ENCODE results near the gene RGL1. TPM values are rescaled to one million over a fixed set of nuclear protein-coding genes. Genes with fewer than 3 reads are reported as not detected.

Gene RGL1
- total RNA-seq, 4 donors from 2014 or later: 31.5 to 51.5 (median 37.5) TPM

GRCh38 chr1:183792300-183792699 is 12.6 kb upstream of the RGL1 start:
- intact Hi-C loops (cut with DNase I): loop anchor here (10.0 kb wide), 1 partner anchor 437 kb away; no protein-coding TSS in a partner anchor
- Histone ChIP-seq H3K36me3 (no peaks in the 10 kb centered on the region), H3K27ac (replicated peaks in 1 of 4) (no peak overlapping the region), H3K9me3 (no peaks in the 10 kb centered on the region), H3K4me1 (no peaks in the 10 kb centered on the region), H3K27me3 (no peaks in the 10 kb centered on the region), H3K4me3 (no peak overlapping the region)
- WGBS: 83% methylated on average over 2 of the region's 2 CpGs
- no peak for DNase-seq (ENCODE audit: extremely low spot score)
- no peak for TF ChIP-seq POLR2A (IDR thresholded peaks at IDR 0.05; ENCODE audit: low read depth)
- TF ChIP-seq POLR2AphosphoS5 (IDR thresholded peaks at IDR 0.05): no peak
- no peak for TF ChIP-seq CTCF (IDR thresholded peaks at IDR 0.05)
- TF ChIP-seq EP300 (IDR thresholded peaks at IDR 0.05): no peak

- WGBS: 79% methylated on average over 1 of the region's 1 CpG
- TF ChIP-seq CTCF (IDR thresholded peaks at IDR 0.05) (no peak), EP300 (IDR thresholded peaks at IDR 0.05) (no peak), POLR2AphosphoS5 (IDR thresholded peaks at IDR 0.05) (no peak), POLR2A (IDR thresholded peaks at IDR 0.05; ENCODE audit: low read depth) (no peak)
- intact Hi-C loops (cut with DNase I): loop anchor here (10.0 kb wide), 1 partner anchor 439 kb away; no protein-coding TSS in a partner anchor
- H3K27ac ChIP-seq (replicated peaks in 1 of 4): no peak overlapping the region
- H3K4me1 ChIP-seq: no peaks in the 10 kb centered on the region
- DNase-seq (ENCODE audit: extremely low spot score): no peak
- no peaks in the 10 kb centered on the region for H3K9me3 ChIP-seq
- no peaks in the 10 kb centered on the region for H3K27me3 ChIP-seq
- H3K4me3 ChIP-seq: no peak overlapping the region
- H3K36me3 ChIP-seq: no peaks in the 10 kb centered on the region
These were observed 10.8 kb upstream of the RGL1 start for GRCh38 chr1:183794088-183794487.

- Histone ChIP-seq H3K4me3 (no peak overlapping the region), H3K36me3 (no peaks in the 10 kb centered on the region), H3K27me3 (no peaks in the 10 kb centered on the region), H3K4me1 (peaks cover 0 to 8% (median 5%) of the 10 kb centered on the region in 4 donors), H3K9me3 (no peaks in the 10 kb centered on the region), H3K27ac (replicated peaks in 1 of 4) (no peak overlapping the region)
- WGBS: 79% methylated on average over 1 of the region's 1 CpG
- intact Hi-C loops (cut with DNase I): loop anchor here (5.0 kb wide), 2 partner anchors 92 to 117 kb away; no protein-coding TSS in a partner anchor
- TF ChIP-seq POLR2A (IDR thresholded peaks at IDR 0.05; ENCODE audit: low read depth) (no peak), POLR2AphosphoS5 (IDR thresholded peaks at IDR 0.05) (no peak), EP300 (IDR thresholded peaks at IDR 0.05) (no peak), CTCF (IDR thresholded peaks at IDR 0.05) (no peak)
- no peak for DNase-seq (ENCODE audit: extremely low spot score)
These were observed 4.5 kb upstream of the RGL1 start for GRCh38 chr1:183800449-183800848.

- TF ChIP-seq CTCF (IDR thresholded peaks at IDR 0.05) (no peak), EP300 (IDR thresholded peaks at IDR 0.05) (no peak), POLR2AphosphoS5 (IDR thresholded peaks at IDR 0.05) (no peak), POLR2A (IDR thresholded peaks at IDR 0.05; ENCODE audit: low read depth) (no peak)
- WGBS: 98% methylated on average over 2 of the region's 2 CpGs
- intact Hi-C loops (cut with DNase I): loop anchor here (5.0 kb wide), 2 partner anchors 91 to 116 kb away; no protein-coding TSS in a partner anchor
- H3K36me3 ChIP-seq: no peaks in the 10 kb centered on the region
- no peak for DNase-seq (ENCODE audit: extremely low spot score)
- H3K9me3 ChIP-seq: no peaks in the 10 kb centered on the region
- peaks cover 7 to 14% (median 10%) of the 10 kb centered on the region in 4 donors for H3K4me1 ChIP-seq
- H3K4me3 ChIP-seq: no peak overlapping the region
- no peak overlapping the region for H3K27ac ChIP-seq (replicated peaks in 1 of 4)
- H3K27me3 ChIP-seq: no peaks in the 10 kb centered on the region
These were observed 3.3 kb upstream of the RGL1 start for GRCh38 chr1:183801649-183802048.

- intact Hi-C loops (cut with DNase I): loop anchor here (5.0 kb wide), 2 partner anchors 88 to 113 kb away; no protein-coding TSS in a partner anchor
- Histone ChIP-seq H3K4me3 (peak overlapping the region; percentile 61 to 71 (median 71)), H3K9me3 (no peaks in the 10 kb centered on the region), H3K36me3 (no peaks in the 10 kb centered on the region), H3K4me1 (peaks cover 11 to 42% (median 37%) of the 10 kb centered on the region in 4 donors), H3K27me3 (no peaks in the 10 kb centered on the region), H3K27ac (replicated peaks in 1 of 4) (peak overlapping the region; percentile 82 to 86 (median 86))
- TF ChIP-seq EP300 (IDR thresholded peaks at IDR 0.05): no peak
- TF ChIP-seq POLR2AphosphoS5 (IDR thresholded peaks at IDR 0.05): no peak
- TF ChIP-seq CTCF (IDR thresholded peaks at IDR 0.05): no peak
- TF ChIP-seq POLR2A (IDR thresholded peaks at IDR 0.05; ENCODE audit: low read depth): no peak
- DNase-seq (ENCODE audit: extremely low spot score): no peak
- WGBS: 40% methylated on average over 5 of the region's 5 CpGs
These were observed 533 bp upstream of the RGL1 start for GRCh38 chr1:183804387-183804786.

Measured in esophagus muscularis mucosa (tissue), 4 donors.